Mucosa of descending colon (tissue), 3 donors: ENCODE data around the gene PPP2R1A. TPM values are rescaled to one million over a fixed set of nuclear protein-coding genes. Genes with fewer than 3 reads are reported as not detected.

Experiments used
- ATAC-seq: fragments of 200-7000 bp; cut with Tn5 transposase; one replicate; pipeline ENCODE4 v1.9.1; 2020; ENCODE audit warnings: mild to moderate bottlenecking, moderate library complexity
- DNase-seq, 3 donors: peaks; one replicate each; pipeline ENCODE4 v3.0.0-alpha.2; 2020
- H3K36me3 ChIP-seq: fragments of 200-600 bp; one replicate; pipeline ENCODE4 v1.8.0; 2021; ENCODE audit warnings: low read depth, mild to moderate bottlenecking
- H3K4me1 ChIP-seq: fragments of 200-600 bp; one replicate; pipeline ENCODE4 v1.8.0; 2021; ENCODE audit warnings: low read depth, mild to moderate bottlenecking
- H3K4me3 ChIP-seq: fragments of 200-600 bp; one replicate; pipeline ENCODE4 v1.8.0; 2021; ENCODE audit warnings: mild to moderate bottlenecking
- H3K9me3 ChIP-seq: fragments of 200-600 bp; one replicate; pipeline ENCODE4 v1.8.0; 2021; ENCODE audit warnings: mild to moderate bottlenecking
- CTCF ChIP-seq: fragments of 200-600 bp; IDR thresholded peaks from one replicate; pipeline ENCODE4 v1.8.0; 2022; ENCODE audit warnings: antibody characterized with exemption, mild to moderate bottlenecking
- intact Hi-C, 2 donors: fragments of 100-400 bp; cut with DNase I in 1 of 2; cut with micrococcal nuclease in 1 of 2; formaldehyde crosslinking; loops; one replicate each; pipeline versions ENCODE4 v1.11.0 to v1.11.1; 2022; cut with DNase I, micrococcal nuclease
- total RNA-seq, 3 donors: library from RNA; stranded (reverse); fragmentation: NEBNext Ultra II Directional in 2 of 3; extraction: Animal tissue kit (Norgen Biotek cat#: 25700) in 2 of 3; gene quantifications; one replicate each; pipeline versions ENCODE4 v1.2.1 to v1.2.4, GENCODE V29; 2021 to 2023
- donor health status: DM: no; HTN: no; CAD: no; lungs with moderate emphysema.
- donor health status: DM: no; HTN: no; CAD: no.
- donor health status: DM: no; HTN: yes; CAD: no.

Gene PPP2R1A
- total RNA-seq, 3 donors from 2014 or later, result 212 to 274 (median 273) TPM

- ATAC-seq (no peak), DNase-seq (no peak)
- Histone ChIP-seq H3K36me3 (peaks cover 20% of the 10 kb centered on the region), H3K9me3 (no peaks in the 10 kb centered on the region), H3K4me3 (no peak overlapping the region), H3K4me1 (no peaks in the 10 kb centered on the region)
- no peak for TF ChIP-seq CTCF
- intact Hi-C loops, result no loop called here
Observed at GRCh38 chr19:52211203-52211602, 21.4 kb downstream of the PPP2R1A start.

GRCh38 chr19:52211926-52212571 lies 22.2 kb downstream of the PPP2R1A start:
- no peak for TF ChIP-seq CTCF
- ATAC-seq (no peak), DNase-seq (no peak)
- Histone ChIP-seq H3K4me1 (no peaks in the 10 kb centered on the region), H3K9me3 (no peaks in the 10 kb centered on the region), H3K4me3 (no peak overlapping the region), H3K36me3 (peaks cover 13% of the 10 kb centered on the region)
- intact Hi-C loops, result no loop called here

- Histone ChIP-seq H3K4me3 (no peak overlapping the region), H3K36me3 (peaks cover 13% of the 10 kb centered on the region), H3K9me3 (no peaks in the 10 kb centered on the region), H3K4me1 (no peaks in the 10 kb centered on the region)
- no peak for DNase-seq
- intact Hi-C loops, result no loop called here
- ATAC-seq, result no peak
- no peak for TF ChIP-seq CTCF
Observed at GRCh38 chr19:52212572-52213255, 22.9 kb downstream of the PPP2R1A start.

- Histone ChIP-seq H3K4me3 (no peak overlapping the region), H3K9me3 (no peaks in the 10 kb centered on the region), H3K36me3 (peaks cover 15% of the 10 kb centered on the region), H3K4me1 (no peaks in the 10 kb centered on the region)
- ATAC-seq, result no peak
- DNase-seq, result no peak
- TF ChIP-seq CTCF, result no peak
- intact Hi-C loops, result no loop called here
Observed at GRCh38 chr19:52214241-52214640, 24.4 kb downstream of the PPP2R1A start.

- no peaks in the 10 kb centered on the region for H3K9me3 ChIP-seq
- H3K4me1 ChIP-seq, result no peaks in the 10 kb centered on the region
- DNase-seq, result no peak
- no peak overlapping the region for H3K4me3 ChIP-seq
- no peak for ATAC-seq
- peaks cover 29% of the 10 kb centered on the region for H3K36me3 ChIP-seq
- intact Hi-C loops, result no loop called here
- no peak for TF ChIP-seq CTCF
Observed at GRCh38 chr19:52216401-52216800, 26.5 kb downstream of the PPP2R1A start.
